Heart left ventricle (tissue), 13 donors: Measurements from ENCODE around the gene MBL2.

Source experiments
- CTCF ChIP-seq, 12 donors: fragments of 200-600 bp; sonication (generic) in 4 of 12; IDR thresholded peaks; one replicate each; pipeline versions ENCODE4 v1.5.0 to v1.8.0; 2018 to 2022; ENCODE audit warnings: antibody characterized with exemption in 12 of 12, mild to moderate bottlenecking in 5 of 12
- POLR2A ChIP-seq, 2 donors: fragments of 450-650 bp; IDR thresholded peaks; one replicate each; pipeline ENCODE4 v1.6.1; 2017; ENCODE audit warnings: antibody characterized with exemption in 2 of 2, mild to moderate bottlenecking in 2 of 2, moderate library complexity in 2 of 2
- donor health status: ischemic (EF 13 %, LVEDD 7.1; RV severe dilation, severe dysfunction).
- donor health status: DM: no; HTN: yes; CAD: no.
- donor health status: DM: no; HTN: no; CAD: no.
- donor health status: ischemic (EF 25% LVEDD 6.9; RV normal size, moderate dysfunction).
- donor health status: ischemic (EF 25% LVEDD 5.7; RV mildly dilated, moderate dysfunction).
- donor health status: ischemic (EF 35%, LVEDD 5.7; RV mildly dilated, moderate dysfunction).
- donor health status: nonischemic (EF 11% LVEDD 7.7; RV severe dilation, severe dysfunction).
- donor health status: DM: yes; HTN: yes; CAD: no.
- donor health status: PGD.
- donor health status: ischemic (EF 29% LVEDD 5.4; RV normal size, mild dysfunction).
- donor health status: nonischemic (EF 23%, LVEDD 6.1; RV moderate dilation, normal function).

GRCh38 chr10:52771534-52772445 is 794 bp downstream of the MBL2 start:
- no peak for TF ChIP-seq CTCF (IDR thresholded peaks at IDR 0.05)
- TF ChIP-seq POLR2A (IDR thresholded peaks at IDR 0.05) = no peak
